Mucosa of descending colon (tissue), 3 donors: Measurements from ENCODE around the gene CALML4. TPM values are rescaled to one million over a fixed set of nuclear protein-coding genes. Genes with fewer than 3 reads are reported as not detected.
"Not testable (repeated sequence)": the region's sequence is repeated elsewhere in the genome, so short reads cannot be mapped to it uniquely, and the experiment has no call there.

Experiments
- ATAC-seq: fragments of 200-7000 bp; cut with Tn5 transposase; one replicate; pipeline ENCODE4 v1.9.1; 2020; ENCODE audit warnings: mild to moderate bottlenecking, moderate library complexity
- DNase-seq, 3 donors: peaks; one replicate each; pipeline ENCODE4 v3.0.0-alpha.2; 2020
- H3K36me3 ChIP-seq: fragments of 200-600 bp; one replicate; pipeline ENCODE4 v1.8.0; 2021; ENCODE audit warnings: low read depth, mild to moderate bottlenecking
- H3K4me1 ChIP-seq: fragments of 200-600 bp; one replicate; pipeline ENCODE4 v1.8.0; 2021; ENCODE audit warnings: low read depth, mild to moderate bottlenecking
- H3K4me3 ChIP-seq: fragments of 200-600 bp; one replicate; pipeline ENCODE4 v1.8.0; 2021; ENCODE audit warnings: mild to moderate bottlenecking
- H3K9me3 ChIP-seq: fragments of 200-600 bp; one replicate; pipeline ENCODE4 v1.8.0; 2021; ENCODE audit warnings: mild to moderate bottlenecking
- intact Hi-C, 2 donors: fragments of 100-400 bp; cut with DNase I in 1 of 2; cut with micrococcal nuclease in 1 of 2; formaldehyde crosslinking; loops; one replicate each; pipeline versions ENCODE4 v1.11.0 to v1.11.1; 2022; cut with DNase I, micrococcal nuclease
- total RNA-seq, 3 donors: library from RNA; stranded (reverse); fragmentation: NEBNext Ultra II Directional in 2 of 3; extraction: Animal tissue kit (Norgen Biotek cat#: 25700) in 2 of 3; gene quantifications; one replicate each; pipeline versions ENCODE4 v1.2.1 to v1.2.4, GENCODE V29; 2021 to 2023
- TF ChIP-seq, protein P1 (sequence below): fragments of 200-600 bp; IDR thresholded peaks from one replicate; pipeline ENCODE4 v1.8.0; 2022; ENCODE audit warnings: antibody characterized with exemption, mild to moderate bottlenecking
- donor health status: DM: no; HTN: no; CAD: no; lungs with moderate emphysema.
- donor health status: DM: no; HTN: no; CAD: no.
- donor health status: DM: no; HTN: yes; CAD: no.

CALML4 gene
- total RNA-seq, 3 donors from 2014 or later, result 50.8 to 122 (median 98.1) TPM

DNA sequence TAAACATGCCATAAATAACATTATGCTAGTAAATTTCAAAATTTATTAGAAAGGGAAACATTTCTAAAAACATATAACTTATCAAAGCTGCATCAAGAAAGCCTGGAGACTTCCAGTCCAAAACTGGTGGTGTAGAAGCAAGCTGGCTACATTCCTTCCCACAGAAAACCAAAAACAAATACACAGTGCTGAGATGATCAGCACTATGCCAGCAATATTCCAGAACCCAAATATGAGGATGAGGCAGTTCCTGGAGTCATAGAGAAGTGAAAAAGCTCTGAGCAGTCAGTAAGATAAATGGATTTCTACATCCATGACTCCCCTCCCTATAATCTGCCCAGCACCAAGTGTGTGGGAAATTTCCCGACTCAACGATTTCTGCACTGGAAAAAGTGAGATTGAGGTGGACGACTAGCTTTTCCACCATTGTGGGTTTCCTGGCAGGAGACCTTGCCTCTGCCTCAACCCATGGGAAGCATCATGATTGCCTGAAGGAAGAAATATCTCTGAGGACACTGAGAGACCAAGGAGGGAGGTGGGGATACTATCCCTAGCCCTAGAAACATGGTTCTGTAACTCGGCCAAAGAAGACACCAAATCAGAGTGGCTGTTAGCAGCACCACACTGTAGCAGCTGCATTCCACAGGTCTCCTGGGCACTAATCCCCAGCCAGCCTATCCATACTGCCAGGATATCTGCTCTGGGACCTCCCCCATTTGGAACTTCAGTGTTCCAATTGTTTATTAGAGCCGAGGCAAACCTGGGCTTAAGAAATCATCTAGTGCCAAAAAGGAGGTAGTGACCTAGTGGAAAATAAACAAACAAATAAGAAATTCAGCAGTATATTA lies 36.2 kb upstream of the CALML4 start:
- no peak overlapping the region for H3K4me3 ChIP-seq
- TF ChIP-seq, protein P1, sequence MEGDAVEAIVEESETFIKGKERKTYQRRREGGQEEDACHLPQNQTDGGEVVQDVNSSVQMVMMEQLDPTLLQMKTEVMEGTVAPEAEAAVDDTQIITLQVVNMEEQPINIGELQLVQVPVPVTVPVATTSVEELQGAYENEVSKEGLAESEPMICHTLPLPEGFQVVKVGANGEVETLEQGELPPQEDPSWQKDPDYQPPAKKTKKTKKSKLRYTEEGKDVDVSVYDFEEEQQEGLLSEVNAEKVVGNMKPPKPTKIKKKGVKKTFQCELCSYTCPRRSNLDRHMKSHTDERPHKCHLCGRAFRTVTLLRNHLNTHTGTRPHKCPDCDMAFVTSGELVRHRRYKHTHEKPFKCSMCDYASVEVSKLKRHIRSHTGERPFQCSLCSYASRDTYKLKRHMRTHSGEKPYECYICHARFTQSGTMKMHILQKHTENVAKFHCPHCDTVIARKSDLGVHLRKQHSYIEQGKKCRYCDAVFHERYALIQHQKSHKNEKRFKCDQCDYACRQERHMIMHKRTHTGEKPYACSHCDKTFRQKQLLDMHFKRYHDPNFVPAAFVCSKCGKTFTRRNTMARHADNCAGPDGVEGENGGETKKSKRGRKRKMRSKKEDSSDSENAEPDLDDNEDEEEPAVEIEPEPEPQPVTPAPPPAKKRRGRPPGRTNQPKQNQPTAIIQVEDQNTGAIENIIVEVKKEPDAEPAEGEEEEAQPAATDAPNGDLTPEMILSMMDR, result no peak
- H3K4me1 ChIP-seq, result no peaks in the 10 kb centered on the region
- H3K9me3 ChIP-seq, result peaks cover 15% of the 10 kb centered on the region
- DNase-seq (no peak), ATAC-seq (no peak)
- intact Hi-C loops, result no loop called here
- no peaks in the 10 kb centered on the region for H3K36me3 ChIP-seq

DNA sequence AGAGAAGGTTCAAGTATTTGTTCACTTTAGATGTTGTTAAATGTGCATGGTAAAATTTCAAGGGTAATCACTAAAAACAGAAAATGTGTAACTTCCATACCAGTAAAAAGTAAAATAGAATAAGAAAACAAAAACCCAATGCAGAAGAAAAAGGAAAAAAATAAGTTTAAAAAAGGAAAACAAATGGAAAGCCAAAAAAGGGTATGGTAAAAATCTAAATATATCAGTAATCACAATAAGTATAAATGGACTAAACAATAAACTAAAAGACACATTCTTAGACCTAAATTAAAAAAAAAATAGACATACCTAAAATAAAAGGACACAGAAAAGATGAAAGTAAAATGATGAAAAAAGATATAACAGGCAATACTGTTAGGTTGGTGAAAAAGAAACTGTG lies 33.9 kb upstream of the CALML4 start:
- Histone ChIP-seq H3K4me1 (no peaks in the 10 kb centered on the region), H3K36me3 (no peaks in the 10 kb centered on the region), H3K4me3 (no peak overlapping the region), H3K9me3 (peaks cover 3% of the 10 kb centered on the region)
- TF ChIP-seq, protein P1, result no peak
- DNase-seq (no peak), ATAC-seq (no peak)
- intact Hi-C loops, result no loop called here

DNA sequence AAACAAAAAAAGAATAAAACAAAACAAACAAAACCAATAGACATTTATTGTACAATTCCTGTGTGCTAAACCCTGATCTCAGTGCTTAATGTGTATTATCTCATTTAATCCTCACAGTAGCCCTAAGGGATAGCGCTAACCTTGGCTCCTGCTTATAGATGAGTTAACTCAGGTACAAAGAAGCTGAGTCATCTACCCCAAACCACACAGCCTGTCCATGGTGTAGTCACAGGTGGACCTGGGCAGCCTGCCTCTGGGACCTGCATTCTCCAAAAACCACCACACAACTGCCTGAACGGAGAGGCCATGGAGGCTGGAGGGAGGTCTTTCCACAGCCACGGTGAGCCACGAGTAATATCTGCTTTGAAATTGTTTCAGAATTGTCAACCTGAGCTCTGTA lies 29.9 kb upstream of the CALML4 start:
- DNase-seq (no peak), ATAC-seq (no peak)
- intact Hi-C loops, result no loop called here
- Histone ChIP-seq H3K4me3 (no peak overlapping the region), H3K36me3 (no peaks in the 10 kb centered on the region), H3K9me3 (no peaks in the 10 kb centered on the region), H3K4me1 (peaks cover 13% of the 10 kb centered on the region)
- TF ChIP-seq, protein P1, result no peak

DNA sequence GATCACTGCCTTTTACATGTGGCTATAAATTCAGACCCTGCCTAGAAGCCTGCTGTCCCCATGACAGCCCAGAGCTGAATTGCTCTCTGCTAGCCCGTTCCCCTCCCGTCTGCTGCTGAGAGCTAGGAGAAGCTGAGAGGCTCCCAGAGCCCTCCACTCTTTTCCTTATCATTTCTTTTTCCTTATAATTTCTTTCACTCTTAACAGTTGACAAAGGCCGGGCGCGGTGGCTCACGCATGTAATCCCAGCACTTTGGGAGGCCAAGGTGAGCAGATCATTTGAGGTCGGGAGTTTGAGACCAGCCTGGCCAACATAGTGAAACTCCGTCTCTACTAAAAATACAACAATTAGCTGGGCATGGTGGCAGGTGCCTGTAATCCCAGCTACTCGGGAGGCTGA lies 29.4 kb upstream of the CALML4 start:
- H3K9me3 ChIP-seq, H3K36me3 ChIP-seq, ATAC-seq, H3K4me3 ChIP-seq, intact Hi-C loops, DNase-seq: not testable (repeated sequence)
- peaks cover 14% of the 10 kb centered on the region for H3K4me1 ChIP-seq

DNA sequence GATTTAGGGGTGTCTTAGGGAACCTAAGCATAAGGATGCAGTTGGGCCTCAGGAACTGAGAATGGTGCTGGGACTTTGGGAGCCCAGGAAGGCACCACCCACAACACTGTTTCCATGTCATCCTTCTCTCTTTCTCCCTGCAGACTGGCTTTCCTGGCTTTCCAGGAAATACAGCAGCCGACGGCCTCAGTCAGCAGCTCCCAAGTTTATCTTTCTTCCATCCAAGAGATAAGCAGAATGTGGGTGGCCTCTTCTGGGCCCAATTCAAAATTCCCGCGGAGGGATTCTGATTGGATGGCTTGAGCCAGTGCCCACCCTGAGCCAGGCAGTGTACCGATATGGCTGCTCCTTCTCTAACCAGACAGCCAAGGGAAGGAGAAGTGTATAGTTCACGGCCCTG lies 28.9 kb upstream of the CALML4 start:
- Histone ChIP-seq H3K4me1 (peaks cover 14% of the 10 kb centered on the region), H3K9me3 (no peaks in the 10 kb centered on the region), H3K36me3 (no peaks in the 10 kb centered on the region), H3K4me3 (no peak overlapping the region)
- DNase-seq (no peak), ATAC-seq (no peak)
- intact Hi-C loops, result no loop called here
- TF ChIP-seq, protein P1, result no peak

DNA sequence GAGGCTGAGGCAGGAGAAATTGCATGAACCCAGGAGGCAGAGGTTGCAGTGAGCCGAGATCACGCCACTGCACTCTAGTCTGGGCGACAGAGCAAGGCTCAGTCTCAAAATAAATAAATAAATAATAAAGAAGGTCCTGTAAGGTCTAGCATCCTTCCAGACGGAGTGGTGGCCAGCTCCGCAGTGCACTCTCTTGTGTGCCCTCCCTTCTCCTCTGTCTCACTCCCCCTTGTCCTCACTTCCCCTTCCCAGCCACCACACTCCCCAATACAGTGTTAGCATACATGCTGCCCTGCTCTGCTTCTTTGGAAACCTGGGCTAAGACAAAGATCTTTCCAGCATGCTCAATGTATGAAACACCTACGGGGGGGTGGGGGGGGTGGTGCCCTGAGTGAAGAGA lies 27.8 kb upstream of the CALML4 start:
- peaks cover 22% of the 10 kb centered on the region for H3K4me1 ChIP-seq
- no peak overlapping the region for H3K4me3 ChIP-seq
- intact Hi-C loops, result no loop called here
- no peak for DNase-seq
- no peaks in the 10 kb centered on the region for H3K9me3 ChIP-seq
- ATAC-seq, result no peak
- TF ChIP-seq, protein P1, result no peak
- no peaks in the 10 kb centered on the region for H3K36me3 ChIP-seq
